ENCODE measurements around the gene CDK14. TPM values are rescaled to one million over a fixed set of nuclear protein-coding genes. Genes with fewer than 3 reads are reported as not detected.
A peak's percentile ranks its signal among the peaks of the same experiment; 100 is the strongest.

Gene CDK14
- total RNA-seq, 6 donors from 2014 or later = 21.7 to 53.4 (median 37.1) TPM

DNA sequence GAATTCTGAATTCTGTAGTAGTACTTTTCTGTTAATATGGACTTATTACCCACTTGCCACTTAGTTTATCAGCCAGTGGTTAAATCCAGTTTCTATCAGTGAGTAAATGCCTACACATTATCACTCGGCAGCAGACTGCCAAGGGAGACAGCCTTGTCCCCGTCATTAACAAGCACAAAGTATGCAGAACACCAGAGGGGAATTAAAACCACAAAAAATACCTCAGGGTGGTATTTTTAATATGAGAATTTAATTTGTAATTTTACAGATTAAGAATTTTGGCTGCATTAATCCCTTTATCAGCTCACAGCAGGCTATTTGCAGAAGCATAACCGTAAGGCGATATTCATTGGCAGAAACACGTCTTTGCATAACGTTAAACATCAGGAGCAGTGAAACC, 518.1 kb downstream of the CDK14 start:
- Histone ChIP-seq H3K4me1 (no peaks in the 10 kb centered on the region), H3K27ac (no peak overlapping the region), H3K4me3 (no peak overlapping the region), H3K36me3 (peaks cover 0 to 17% (median 0%) of the 10 kb centered on the region in 4 donors), H3K9me3 (no peaks in the 10 kb centered on the region), H3K27me3 (no peaks in the 10 kb centered on the region)
- no peak for ATAC-seq (ENCODE audit: low FRiP score in 2 of 2)
- DNase-seq = no peak
- WGBS, 2 donors = 89 to 92% methylated on average over 6 of the region's 6 CpGs
- no peak for TF ChIP-seq POLR2AphosphoS5 (IDR thresholded peaks at IDR 0.05)
- TF ChIP-seq POLR2A (IDR thresholded peaks at IDR 0.05) = no peak
- TF ChIP-seq, protein P1, sequence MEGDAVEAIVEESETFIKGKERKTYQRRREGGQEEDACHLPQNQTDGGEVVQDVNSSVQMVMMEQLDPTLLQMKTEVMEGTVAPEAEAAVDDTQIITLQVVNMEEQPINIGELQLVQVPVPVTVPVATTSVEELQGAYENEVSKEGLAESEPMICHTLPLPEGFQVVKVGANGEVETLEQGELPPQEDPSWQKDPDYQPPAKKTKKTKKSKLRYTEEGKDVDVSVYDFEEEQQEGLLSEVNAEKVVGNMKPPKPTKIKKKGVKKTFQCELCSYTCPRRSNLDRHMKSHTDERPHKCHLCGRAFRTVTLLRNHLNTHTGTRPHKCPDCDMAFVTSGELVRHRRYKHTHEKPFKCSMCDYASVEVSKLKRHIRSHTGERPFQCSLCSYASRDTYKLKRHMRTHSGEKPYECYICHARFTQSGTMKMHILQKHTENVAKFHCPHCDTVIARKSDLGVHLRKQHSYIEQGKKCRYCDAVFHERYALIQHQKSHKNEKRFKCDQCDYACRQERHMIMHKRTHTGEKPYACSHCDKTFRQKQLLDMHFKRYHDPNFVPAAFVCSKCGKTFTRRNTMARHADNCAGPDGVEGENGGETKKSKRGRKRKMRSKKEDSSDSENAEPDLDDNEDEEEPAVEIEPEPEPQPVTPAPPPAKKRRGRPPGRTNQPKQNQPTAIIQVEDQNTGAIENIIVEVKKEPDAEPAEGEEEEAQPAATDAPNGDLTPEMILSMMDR (IDR thresholded peaks at IDR 0.05) = no peak
- TF ChIP-seq EP300 (IDR thresholded peaks at IDR 0.05) = no peak

DNA sequence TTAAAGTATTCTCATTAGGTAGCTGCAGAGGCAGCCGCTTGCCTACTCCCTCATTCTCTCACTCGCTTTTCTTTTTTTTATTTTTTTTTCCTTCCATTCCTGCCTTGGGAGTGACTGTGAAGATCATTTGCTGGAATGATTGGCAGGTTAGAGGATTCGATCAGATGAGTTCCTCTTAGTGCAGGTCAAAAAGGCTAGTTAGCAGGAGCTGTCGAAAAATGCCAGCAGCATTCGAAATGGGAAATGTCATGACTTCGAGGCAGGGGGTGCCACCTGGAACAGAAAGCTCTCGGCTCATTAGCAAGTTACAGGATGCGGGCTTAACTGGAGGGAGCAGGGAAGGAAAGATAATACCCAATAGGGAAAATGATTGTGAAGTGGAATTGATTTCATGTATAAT, 530.6 kb downstream of the CDK14 start:
- H3K27ac ChIP-seq = no peak overlapping the region
- no peaks in the 10 kb centered on the region for H3K36me3 ChIP-seq
- H3K27me3 ChIP-seq = no peaks in the 10 kb centered on the region
- no peak for ATAC-seq (ENCODE audit: low FRiP score in 2 of 2)
- H3K9me3 ChIP-seq = no peaks in the 10 kb centered on the region
- no peak overlapping the region for H3K4me3 ChIP-seq
- TF ChIP-seq, protein P1 (IDR thresholded peaks at IDR 0.05) = no peak
- TF ChIP-seq POLR2AphosphoS5 (IDR thresholded peaks at IDR 0.05) = no peak
- no peak for TF ChIP-seq POLR2A (IDR thresholded peaks at IDR 0.05)
- no peak for TF ChIP-seq EP300 (IDR thresholded peaks at IDR 0.05)
- WGBS, 2 donors = 79% methylated on average over 8 of the region's 8 CpGs
- no peak for DNase-seq
- H3K4me1 ChIP-seq = peaks cover 0 to 4% (median 0%) of the 10 kb centered on the region in 4 donors

DNA sequence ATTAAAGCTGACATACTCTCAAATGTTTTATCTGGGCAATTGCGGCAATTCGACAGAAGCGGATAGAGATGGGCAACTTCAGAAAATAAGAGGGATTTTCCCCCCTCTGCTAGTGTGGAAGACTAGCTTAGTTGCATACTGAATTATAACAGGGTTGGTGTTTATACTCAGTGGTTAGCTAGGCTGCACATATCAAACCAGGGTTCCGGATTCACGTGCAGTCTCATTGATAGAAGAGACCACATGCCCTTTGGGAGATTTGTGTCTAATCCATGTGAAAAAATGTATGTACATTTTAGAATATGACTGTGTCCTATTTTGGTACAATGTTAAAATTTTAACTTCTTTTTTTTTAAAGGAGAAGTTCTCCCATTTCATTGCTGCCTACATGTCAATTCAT, 531.2 kb downstream of the CDK14 start:
- 91% methylated on average over 5 of the region's 5 CpGs for WGBS, 2 donors
- DNase-seq (no peak), ATAC-seq (ENCODE audit: low FRiP score in 2 of 2) (no peak)
- Histone ChIP-seq H3K27me3 (no peaks in the 10 kb centered on the region), H3K27ac (no peak overlapping the region), H3K9me3 (no peaks in the 10 kb centered on the region), H3K4me1 (peaks cover 0 to 4% (median 0%) of the 10 kb centered on the region in 4 donors), H3K4me3 (no peak overlapping the region), H3K36me3 (no peaks in the 10 kb centered on the region)
- TF ChIP-seq, protein P1 (IDR thresholded peaks at IDR 0.05) = no peak
- TF ChIP-seq POLR2A (IDR thresholded peaks at IDR 0.05) = no peak
- TF ChIP-seq EP300 (IDR thresholded peaks at IDR 0.05) = no peak
- TF ChIP-seq POLR2AphosphoS5 (IDR thresholded peaks at IDR 0.05) = no peak

DNA sequence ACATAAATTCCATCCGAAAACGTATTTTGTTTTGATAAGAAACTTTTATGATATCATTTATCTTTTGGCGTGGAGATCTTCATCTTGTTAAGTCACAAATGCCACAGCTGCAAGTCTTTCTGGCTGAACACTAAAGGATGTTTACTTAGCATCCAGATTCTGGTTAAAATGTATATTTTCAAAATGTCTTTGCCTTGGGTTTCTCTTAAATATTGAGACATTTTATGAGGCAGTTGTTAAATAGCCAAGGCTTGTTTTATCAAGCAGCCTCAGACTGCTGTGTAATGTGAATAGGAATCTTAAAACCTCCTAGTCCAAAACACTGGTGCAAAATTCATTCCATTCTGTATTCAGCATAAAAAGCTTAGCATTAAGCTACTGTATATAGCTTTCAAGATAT, 531.8 kb downstream of the CDK14 start:
- Histone ChIP-seq H3K9me3 (no peaks in the 10 kb centered on the region), H3K4me1 (peaks cover 0 to 4% (median 0%) of the 10 kb centered on the region in 4 donors), H3K36me3 (no peaks in the 10 kb centered on the region), H3K27ac (no peak overlapping the region), H3K4me3 (no peak overlapping the region), H3K27me3 (no peaks in the 10 kb centered on the region)
- WGBS, 2 donors = 55 to 56% methylated on average over 3 of the region's 3 CpGs
- no peak for ATAC-seq (ENCODE audit: low FRiP score in 2 of 2)
- TF ChIP-seq EP300 (IDR thresholded peaks at IDR 0.05) (no peak), POLR2AphosphoS5 (IDR thresholded peaks at IDR 0.05) (no peak), POLR2A (IDR thresholded peaks at IDR 0.05) (no peak)
- TF ChIP-seq, protein P1 (IDR thresholded peaks at IDR 0.05) = no peak
- DNase-seq = no peak

DNA sequence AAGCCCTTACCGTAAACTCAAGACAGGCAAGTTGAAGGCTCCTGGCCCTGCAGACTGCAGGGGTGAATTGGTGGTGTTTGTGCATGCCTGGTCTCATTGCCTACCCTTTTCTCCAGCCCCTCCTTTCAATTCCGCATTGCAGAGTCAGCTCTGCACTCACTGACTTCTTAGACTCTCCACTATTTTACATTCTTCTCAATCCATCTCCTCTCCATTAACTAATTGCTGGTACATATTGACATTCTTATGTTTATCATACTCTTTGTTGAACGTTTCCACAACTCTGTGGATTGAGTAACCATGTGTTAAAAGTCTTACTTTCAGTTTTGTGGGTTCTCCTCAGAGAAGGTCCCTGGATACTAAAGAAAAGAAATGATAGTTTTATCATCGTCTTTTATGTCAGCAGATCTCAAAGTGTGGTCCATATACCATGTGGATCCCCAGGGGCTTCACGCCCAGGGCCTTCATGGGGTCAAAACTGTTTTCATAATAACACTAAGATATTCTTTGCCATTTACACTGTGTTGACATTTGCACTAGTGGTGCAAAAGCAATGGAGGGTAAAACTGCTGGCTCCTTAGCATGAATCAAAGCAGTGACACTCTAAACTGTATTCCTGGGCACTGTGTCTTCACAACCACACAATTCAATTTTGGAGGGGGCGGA, 532.7 kb downstream of the CDK14 start:
- H3K4me1 ChIP-seq = peaks cover 0 to 4% (median 0%) of the 10 kb centered on the region in 4 donors
- H3K9me3 ChIP-seq = no peaks in the 10 kb centered on the region
- no peaks in the 10 kb centered on the region for H3K27me3 ChIP-seq
- no peaks in the 10 kb centered on the region for H3K36me3 ChIP-seq
- WGBS, 2 donors = 59 to 69% methylated on average over 6 of the region's 6 CpGs
- H3K4me3 ChIP-seq = peak overlapping the region in 1 of 4 donors; percentile 11
- DNase-seq (no peak), ATAC-seq (ENCODE audit: low FRiP score in 2 of 2) (no peak)
- no peak overlapping the region for H3K27ac ChIP-seq
- TF ChIP-seq POLR2AphosphoS5 (IDR thresholded peaks at IDR 0.05) (no peak), POLR2A (IDR thresholded peaks at IDR 0.05) (no peak), EP300 (IDR thresholded peaks at IDR 0.05) (no peak)
- TF ChIP-seq, protein P1 (IDR thresholded peaks at IDR 0.05) = no peak

Data from upper lobe of left lung (tissue), 6 donors.